Measurements from ENCODE around the gene FA2H.

The FA2H gene, protein sequence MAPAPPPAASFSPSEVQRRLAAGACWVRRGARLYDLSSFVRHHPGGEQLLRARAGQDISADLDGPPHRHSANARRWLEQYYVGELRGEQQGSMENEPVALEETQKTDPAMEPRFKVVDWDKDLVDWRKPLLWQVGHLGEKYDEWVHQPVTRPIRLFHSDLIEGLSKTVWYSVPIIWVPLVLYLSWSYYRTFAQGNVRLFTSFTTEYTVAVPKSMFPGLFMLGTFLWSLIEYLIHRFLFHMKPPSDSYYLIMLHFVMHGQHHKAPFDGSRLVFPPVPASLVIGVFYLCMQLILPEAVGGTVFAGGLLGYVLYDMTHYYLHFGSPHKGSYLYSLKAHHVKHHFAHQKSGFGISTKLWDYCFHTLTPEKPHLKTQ

DNA sequence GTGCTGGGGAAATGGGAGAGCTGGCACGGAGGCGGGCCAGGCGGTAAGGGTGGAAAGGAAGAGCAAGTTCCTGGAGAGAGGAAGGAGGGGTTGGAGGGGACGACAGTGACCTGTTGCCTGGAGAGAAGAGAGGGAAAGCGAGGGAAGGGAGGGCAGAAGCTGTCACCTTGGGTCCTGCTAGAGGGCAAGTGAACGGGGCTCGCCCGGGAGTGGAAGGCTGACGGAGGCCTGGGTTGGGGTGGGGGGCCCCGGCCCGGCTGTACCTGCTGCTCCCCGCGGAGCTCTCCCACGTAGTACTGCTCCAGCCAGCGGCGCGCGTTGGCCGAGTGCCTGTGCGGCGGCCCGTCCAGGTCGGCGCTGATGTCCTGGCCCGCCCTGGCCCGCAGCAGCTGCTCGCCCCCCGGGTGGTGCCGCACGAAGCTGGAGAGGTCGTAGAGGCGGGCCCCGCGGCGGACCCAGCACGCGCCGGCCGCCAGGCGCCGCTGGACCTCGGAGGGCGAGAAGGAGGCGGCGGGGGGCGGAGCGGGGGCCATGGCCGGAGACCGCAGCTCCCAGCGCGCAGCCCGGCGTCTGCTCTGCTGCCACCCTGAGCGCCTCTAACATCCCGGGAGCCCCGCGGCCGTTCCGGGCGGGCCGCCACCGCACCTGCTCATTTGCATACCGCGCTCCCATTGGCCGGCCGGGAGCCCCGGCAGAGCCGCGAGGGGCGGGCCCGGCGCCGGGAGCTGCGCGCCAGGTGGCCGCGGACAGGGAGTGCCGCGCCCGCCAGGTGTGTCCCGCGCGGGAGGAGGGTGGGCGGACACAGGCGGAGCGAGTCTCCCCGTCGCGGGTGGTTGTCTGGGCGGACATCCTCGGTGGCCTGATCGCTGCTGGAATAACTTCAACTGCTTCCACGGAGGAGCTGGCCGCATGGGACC, at the start of gene FA2H:
Gene FA2H (minus strand): TSS at position 598 of the 917 bp plus-strand sequence. CDS start 65 bp downstream, at position 533.
- TF ChIP-seq RARB (CRISPR knock-in tag; IDR thresholded peaks at IDR 0.05) (no peak), CSDC2 (CRISPR knock-in tag; IDR thresholded peaks at IDR 0.05) (no peak), SNAI2 (CRISPR knock-in tag; IDR thresholded peaks at IDR 0.05) (peak; percentile 96; the same call in 1 of the 2 replicates), OSR1 (CRISPR knock-in tag; IDR thresholded peaks at IDR 0.05) (no peak), ARNTL (CRISPR knock-in tag; IDR thresholded peaks at IDR 0.05; ENCODE audit: borderline replicate concordance, low read depth) (no peak), ZNF70 (CRISPR knock-in tag; IDR thresholded peaks at IDR 0.05) (no peak), ISL1 (CRISPR knock-in tag; IDR thresholded peaks at IDR 0.05) (no peak)
- TF ChIP-seq, protein P1, sequence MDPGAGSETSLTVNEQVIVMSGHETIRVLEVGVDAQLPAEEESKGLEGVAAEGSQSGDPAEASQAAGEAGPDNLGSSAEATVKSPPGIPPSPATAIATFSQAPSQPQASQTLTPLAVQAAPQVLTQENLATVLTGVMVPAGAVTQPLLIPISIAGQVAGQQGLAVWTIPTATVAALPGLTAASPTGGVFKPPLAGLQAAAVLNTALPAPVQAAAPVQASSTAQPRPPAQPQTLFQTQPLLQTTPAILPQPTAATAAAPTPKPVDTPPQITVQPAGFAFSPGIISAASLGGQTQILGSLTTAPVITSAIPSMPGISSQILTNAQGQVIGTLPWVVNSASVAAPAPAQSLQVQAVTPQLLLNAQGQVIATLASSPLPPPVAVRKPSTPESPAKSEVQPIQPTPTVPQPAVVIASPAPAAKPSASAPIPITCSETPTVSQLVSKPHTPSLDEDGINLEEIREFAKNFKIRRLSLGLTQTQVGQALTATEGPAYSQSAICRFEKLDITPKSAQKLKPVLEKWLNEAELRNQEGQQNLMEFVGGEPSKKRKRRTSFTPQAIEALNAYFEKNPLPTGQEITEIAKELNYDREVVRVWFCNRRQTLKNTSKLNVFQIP (CRISPR knock-in tag; IDR thresholded peaks at IDR 0.05; ENCODE audit: borderline replicate concordance, low read depth): no peak
- peak; percentile 97 for ATAC-seq

- ATAC-seq: no peak
- TF ChIP-seq ZNF565 (CRISPR knock-in tag; conservative IDR thresholded peaks at IDR 0.05; ENCODE audit: low read depth) (no peak), TOX (CRISPR knock-in tag; IDR thresholded peaks at IDR 0.05; ENCODE audit: borderline replicate concordance) (no peak), SNAI2 (CRISPR knock-in tag; IDR thresholded peaks at IDR 0.05) (no peak), TCF4 (CRISPR knock-in tag; IDR thresholded peaks at IDR 0.05; ENCODE audit: borderline replicate concordance) (no peak), ARNTL (CRISPR knock-in tag; IDR thresholded peaks at IDR 0.05; ENCODE audit: borderline replicate concordance, low read depth) (no peak), CSRNP3 (CRISPR knock-in tag; IDR thresholded peaks at IDR 0.05) (no peak), ZC3H10 (CRISPR knock-in tag; IDR thresholded peaks at IDR 0.05) (no peak), GLIS3 (CRISPR knock-in tag; IDR thresholded peaks at IDR 0.05) (no peak), PPARA (CRISPR knock-in tag; IDR thresholded peaks at IDR 0.05; ENCODE audit: borderline replicate concordance) (no peak), ZNF70 (CRISPR knock-in tag; IDR thresholded peaks at IDR 0.05) (no peak), RARB (CRISPR knock-in tag; IDR thresholded peaks at IDR 0.05) (no peak), OSR1 (CRISPR knock-in tag; IDR thresholded peaks at IDR 0.05) (no peak)
- TF ChIP-seq, protein P2, sequence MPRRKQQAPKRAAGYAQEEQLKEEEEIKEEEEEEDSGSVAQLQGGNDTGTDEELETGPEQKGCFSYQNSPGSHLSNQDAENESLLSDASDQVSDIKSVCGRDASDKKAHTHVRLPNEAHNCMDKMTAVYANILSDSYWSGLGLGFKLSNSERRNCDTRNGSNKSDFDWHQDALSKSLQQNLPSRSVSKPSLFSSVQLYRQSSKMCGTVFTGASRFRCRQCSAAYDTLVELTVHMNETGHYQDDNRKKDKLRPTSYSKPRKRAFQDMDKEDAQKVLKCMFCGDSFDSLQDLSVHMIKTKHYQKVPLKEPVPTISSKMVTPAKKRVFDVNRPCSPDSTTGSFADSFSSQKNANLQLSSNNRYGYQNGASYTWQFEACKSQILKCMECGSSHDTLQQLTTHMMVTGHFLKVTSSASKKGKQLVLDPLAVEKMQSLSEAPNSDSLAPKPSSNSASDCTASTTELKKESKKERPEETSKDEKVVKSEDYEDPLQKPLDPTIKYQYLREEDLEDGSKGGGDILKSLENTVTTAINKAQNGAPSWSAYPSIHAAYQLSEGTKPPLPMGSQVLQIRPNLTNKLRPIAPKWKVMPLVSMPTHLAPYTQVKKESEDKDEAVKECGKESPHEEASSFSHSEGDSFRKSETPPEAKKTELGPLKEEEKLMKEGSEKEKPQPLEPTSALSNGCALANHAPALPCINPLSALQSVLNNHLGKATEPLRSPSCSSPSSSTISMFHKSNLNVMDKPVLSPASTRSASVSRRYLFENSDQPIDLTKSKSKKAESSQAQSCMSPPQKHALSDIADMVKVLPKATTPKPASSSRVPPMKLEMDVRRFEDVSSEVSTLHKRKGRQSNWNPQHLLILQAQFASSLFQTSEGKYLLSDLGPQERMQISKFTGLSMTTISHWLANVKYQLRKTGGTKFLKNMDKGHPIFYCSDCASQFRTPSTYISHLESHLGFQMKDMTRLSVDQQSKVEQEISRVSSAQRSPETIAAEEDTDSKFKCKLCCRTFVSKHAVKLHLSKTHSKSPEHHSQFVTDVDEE (CRISPR knock-in tag; IDR thresholded peaks at IDR 0.05): no peak
Observed at GRCh38 chr16:74817851-74818250, 43.2 kb upstream of the FA2H start.

- peak; percentile 100 for ATAC-seq
Observed at GRCh38 chr16:74813109-74813641, 38.6 kb upstream of the FA2H start.

More at GRCh38 chr16:74813109-74813641, 38.6 kb upstream of the FA2H start:
- TF ChIP-seq BACH2 (CRISPR knock-in tag; IDR thresholded peaks at IDR 0.05; ENCODE audit: borderline replicate concordance) (no peak), TCF4 (CRISPR knock-in tag; IDR thresholded peaks at IDR 0.05; ENCODE audit: borderline replicate concordance) (no peak), ZNF565 (CRISPR knock-in tag; conservative IDR thresholded peaks at IDR 0.05; ENCODE audit: low read depth) (no peak), ZNF70 (CRISPR knock-in tag; IDR thresholded peaks at IDR 0.05) (no peak), TOX (CRISPR knock-in tag; IDR thresholded peaks at IDR 0.05; ENCODE audit: borderline replicate concordance) (no peak), CSRNP3 (CRISPR knock-in tag; IDR thresholded peaks at IDR 0.05) (no peak), CSDC2 (CRISPR knock-in tag; IDR thresholded peaks at IDR 0.05) (no peak), ISL1 (CRISPR knock-in tag; IDR thresholded peaks at IDR 0.05) (no peak), OSR1 (CRISPR knock-in tag; IDR thresholded peaks at IDR 0.05) (no peak)
- TF ChIP-seq, protein P3, sequence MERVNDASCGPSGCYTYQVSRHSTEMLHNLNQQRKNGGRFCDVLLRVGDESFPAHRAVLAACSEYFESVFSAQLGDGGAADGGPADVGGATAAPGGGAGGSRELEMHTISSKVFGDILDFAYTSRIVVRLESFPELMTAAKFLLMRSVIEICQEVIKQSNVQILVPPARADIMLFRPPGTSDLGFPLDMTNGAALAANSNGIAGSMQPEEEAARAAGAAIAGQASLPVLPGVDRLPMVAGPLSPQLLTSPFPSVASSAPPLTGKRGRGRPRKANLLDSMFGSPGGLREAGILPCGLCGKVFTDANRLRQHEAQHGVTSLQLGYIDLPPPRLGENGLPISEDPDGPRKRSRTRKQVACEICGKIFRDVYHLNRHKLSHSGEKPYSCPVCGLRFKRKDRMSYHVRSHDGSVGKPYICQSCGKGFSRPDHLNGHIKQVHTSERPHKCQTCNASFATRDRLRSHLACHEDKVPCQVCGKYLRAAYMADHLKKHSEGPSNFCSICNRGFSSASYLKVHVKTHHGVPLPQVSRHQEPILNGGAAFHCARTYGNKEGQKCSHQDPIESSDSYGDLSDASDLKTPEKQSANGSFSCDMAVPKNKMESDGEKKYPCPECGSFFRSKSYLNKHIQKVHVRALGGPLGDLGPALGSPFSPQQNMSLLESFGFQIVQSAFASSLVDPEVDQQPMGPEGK (CRISPR knock-in tag; IDR thresholded peaks at IDR 0.05; ENCODE audit: borderline replicate concordance): no peak

Measured in SK-N-SH treated with all-trans-retinoic acid at 6 μM for 48 hours (cell line).